H1 (cell line): ENCODE data around the gene TMBIM1. TPM values are rescaled to one million over a fixed set of nuclear protein-coding genes. Genes with fewer than 3 reads are reported as not detected.

ENCODE experiments used
- CBX5 ChIP-seq: fragments of 300-800, 300-1000 bp; sonication (generic); IDR thresholded peaks from 2 replicates; pipeline ENCODE4 v1.7.1; 2016; ENCODE audit warnings: antibody characterized with exemption, low read length, low read depth
- CHD7 ChIP-seq: fragments of 300-600 bp; sonication (generic); IDR thresholded peaks from 2 replicates; pipeline ENCODE4 v1.7.1; 2012; ENCODE audit warnings: low read length, moderate library complexity, mild to moderate bottlenecking, inconsistent platforms; ENCODE audit not compliant: insufficient replicate concordance
- RAD21 ChIP-seq, 2 experiments: IDR thresholded peaks in 1 of 2; conservative IDR thresholded peaks in 1 of 2; 2 replicates each; pipeline ENCODE4 v1.6.1; 2011; ENCODE audit warnings: low read depth in 2 of 2, low read length in 2 of 2, improper control_type of control experiment in 1 of 2, inconsistent platforms in 1 of 2, mild to moderate bottlenecking in 1 of 2, moderate library complexity in 1 of 2
- polyA plus RNA-seq, 7 experiments: library from polyadenylated mRNA; depleted of rRNA in 3 of 7; stranded (reverse) in 5 of 7; unstranded in 2 of 7; fragments of >200 nt in 5 of 7; fragments of 200-250 nt in 2 of 7; gene quantifications; 1 replicate in 5 of 7; 2 replicates in 1 of 7; 4 replicates in 1 of 7; pipeline versions ENCODE4 v1.2.1 to v1.2.3, GENCODE V29; 2011 to 2013; ENCODE audit warnings: missing spikeins in 2 of 7, mixed read lengths in 2 of 7
- total RNA-seq: library from RNA; stranded (reverse); fragmentation: NEBNext Ultra II Directional; extraction: Animal tissue kit (Norgen Biotek cat#: 25700); gene quantifications from 2 replicates; pipeline ENCODE4 v1.2.1, GENCODE V29; 2021

Gene TMBIM1
- total and polyA plus RNA-seq, 2 of the 8 experiments (the other 6 are each of a cell fraction or from before 2014, with no cell fraction given): 22.1 to 36.8 TPM

DNA sequence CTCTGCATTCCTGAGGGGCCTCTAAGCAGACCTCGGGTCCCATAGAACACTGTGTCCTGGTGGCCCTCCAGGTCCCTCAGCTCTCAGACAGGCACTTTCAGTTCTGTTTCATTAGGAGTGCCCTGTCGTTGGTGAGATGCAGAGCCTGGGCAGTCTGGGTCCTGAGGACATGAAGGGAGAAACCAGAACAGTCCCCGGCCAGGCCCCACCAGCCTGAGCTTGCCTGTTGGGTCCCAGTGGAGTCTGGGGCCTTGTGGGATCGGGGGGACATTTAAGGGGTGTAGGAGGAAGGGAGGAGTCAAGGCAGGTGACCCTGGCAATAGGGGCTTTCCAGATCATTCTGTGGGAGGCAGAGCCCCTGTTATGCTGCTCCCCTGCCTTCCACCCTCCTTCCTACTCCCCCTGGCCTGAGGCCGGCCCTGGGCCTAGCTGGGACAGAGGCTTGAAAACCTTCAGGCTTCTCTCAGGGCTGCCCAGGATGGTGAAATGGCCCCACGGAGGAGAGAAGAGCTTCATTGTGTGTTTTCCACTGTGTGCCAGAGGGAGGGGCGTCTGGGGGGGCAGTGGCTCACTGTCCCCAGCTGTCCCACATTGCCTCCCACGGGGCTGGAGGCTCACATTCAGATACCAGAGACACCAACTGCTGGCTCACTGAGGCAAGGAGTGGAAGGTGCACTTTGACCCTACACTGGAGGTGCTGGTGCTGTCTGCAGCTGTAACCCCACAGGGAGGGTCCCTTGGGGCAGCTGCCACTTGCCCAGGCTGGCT lies 37.7 kb upstream of the TMBIM1 start (continued):
- TF ChIP-seq CHD7: no peak
- TF ChIP-seq RAD21 (IDR thresholded peaks at IDR 0.05 in 1 of 2, conservative IDR thresholded peaks at IDR 0.05 in 1 of 2; ENCODE audit: low read depth in 2 of 2, low read length in 2 of 2): no peak
- no peak for TF ChIP-seq CBX5
